ENCODE measurements around the gene PDE3A. TPM values are rescaled to one million over a fixed set of nuclear protein-coding genes. Genes with fewer than 3 reads are reported as not detected.

Gene PDE3A
- total RNA-seq, 1 experiment from 2014 or later = 2.8 TPM

DNA sequence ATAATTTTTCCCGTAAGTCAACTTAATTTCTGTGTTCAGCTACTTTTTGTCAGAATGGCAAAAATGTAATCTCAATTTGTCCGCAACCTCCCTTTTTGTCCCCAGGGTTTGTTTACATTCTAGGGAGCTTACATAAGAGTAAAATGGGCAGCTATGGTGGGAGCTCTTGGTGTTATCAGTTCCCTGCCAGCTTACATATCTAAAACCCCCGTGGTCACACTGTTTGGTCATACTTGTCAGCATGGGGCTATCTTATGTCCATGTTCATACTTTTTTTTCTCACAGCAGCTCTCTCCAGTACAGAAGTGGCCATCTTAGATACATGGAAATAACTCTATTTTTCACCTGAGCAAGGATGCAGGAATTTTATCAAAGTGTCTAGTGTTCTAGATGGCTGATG is 343.5 kb downstream of the PDE3A start:
- no peak overlapping the region for H3K27ac Mint-ChIP-seq
- no peaks in the 10 kb centered on the region for H3K9me3 Mint-ChIP-seq
- H3K4me1 Mint-ChIP-seq = peaks cover 8% of the 10 kb centered on the region
- H3K4me3 Mint-ChIP-seq = no peak overlapping the region
- ChIA-PET POLR2A (no interaction called here), CTCF (no interaction called here)
- H3K36me3 Mint-ChIP-seq = no peaks in the 10 kb centered on the region
- no peaks in the 10 kb centered on the region; the same call in 1 of the 2 replicates for H3K27me3 Mint-ChIP-seq (ENCODE audit: low read depth)
- DNase-seq (ENCODE audit: low spot score) (no peak), ATAC-seq (no peak)
- TF ChIP-seq, protein P1, sequence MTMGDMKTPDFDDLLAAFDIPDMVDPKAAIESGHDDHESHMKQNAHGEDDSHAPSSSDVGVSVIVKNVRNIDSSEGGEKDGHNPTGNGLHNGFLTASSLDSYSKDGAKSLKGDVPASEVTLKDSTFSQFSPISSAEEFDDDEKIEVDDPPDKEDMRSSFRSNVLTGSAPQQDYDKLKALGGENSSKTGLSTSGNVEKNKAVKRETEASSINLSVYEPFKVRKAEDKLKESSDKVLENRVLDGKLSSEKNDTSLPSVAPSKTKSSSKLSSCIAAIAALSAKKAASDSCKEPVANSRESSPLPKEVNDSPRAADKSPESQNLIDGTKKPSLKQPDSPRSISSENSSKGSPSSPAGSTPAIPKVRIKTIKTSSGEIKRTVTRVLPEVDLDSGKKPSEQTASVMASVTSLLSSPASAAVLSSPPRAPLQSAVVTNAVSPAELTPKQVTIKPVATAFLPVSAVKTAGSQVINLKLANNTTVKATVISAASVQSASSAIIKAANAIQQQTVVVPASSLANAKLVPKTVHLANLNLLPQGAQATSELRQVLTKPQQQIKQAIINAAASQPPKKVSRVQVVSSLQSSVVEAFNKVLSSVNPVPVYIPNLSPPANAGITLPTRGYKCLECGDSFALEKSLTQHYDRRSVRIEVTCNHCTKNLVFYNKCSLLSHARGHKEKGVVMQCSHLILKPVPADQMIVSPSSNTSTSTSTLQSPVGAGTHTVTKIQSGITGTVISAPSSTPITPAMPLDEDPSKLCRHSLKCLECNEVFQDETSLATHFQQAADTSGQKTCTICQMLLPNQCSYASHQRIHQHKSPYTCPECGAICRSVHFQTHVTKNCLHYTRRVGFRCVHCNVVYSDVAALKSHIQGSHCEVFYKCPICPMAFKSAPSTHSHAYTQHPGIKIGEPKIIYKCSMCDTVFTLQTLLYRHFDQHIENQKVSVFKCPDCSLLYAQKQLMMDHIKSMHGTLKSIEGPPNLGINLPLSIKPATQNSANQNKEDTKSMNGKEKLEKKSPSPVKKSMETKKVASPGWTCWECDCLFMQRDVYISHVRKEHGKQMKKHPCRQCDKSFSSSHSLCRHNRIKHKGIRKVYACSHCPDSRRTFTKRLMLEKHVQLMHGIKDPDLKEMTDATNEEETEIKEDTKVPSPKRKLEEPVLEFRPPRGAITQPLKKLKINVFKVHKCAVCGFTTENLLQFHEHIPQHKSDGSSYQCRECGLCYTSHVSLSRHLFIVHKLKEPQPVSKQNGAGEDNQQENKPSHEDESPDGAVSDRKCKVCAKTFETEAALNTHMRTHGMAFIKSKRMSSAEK (CRISPR knock-in tag; IDR thresholded peaks at IDR 0.05; ENCODE audit: borderline replicate concordance) = no peak
- TF ChIP-seq, protein P2, sequence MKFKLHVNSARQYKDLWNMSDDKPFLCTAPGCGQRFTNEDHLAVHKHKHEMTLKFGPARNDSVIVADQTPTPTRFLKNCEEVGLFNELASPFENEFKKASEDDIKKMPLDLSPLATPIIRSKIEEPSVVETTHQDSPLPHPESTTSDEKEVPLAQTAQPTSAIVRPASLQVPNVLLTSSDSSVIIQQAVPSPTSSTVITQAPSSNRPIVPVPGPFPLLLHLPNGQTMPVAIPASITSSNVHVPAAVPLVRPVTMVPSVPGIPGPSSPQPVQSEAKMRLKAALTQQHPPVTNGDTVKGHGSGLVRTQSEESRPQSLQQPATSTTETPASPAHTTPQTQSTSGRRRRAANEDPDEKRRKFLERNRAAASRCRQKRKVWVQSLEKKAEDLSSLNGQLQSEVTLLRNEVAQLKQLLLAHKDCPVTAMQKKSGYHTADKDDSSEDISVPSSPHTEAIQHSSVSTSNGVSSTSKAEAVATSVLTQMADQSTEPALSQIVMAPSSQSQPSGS (CRISPR knock-in tag; IDR thresholded peaks at IDR 0.05; ENCODE audit: borderline replicate concordance, low read depth) = no peak
- TF ChIP-seq, protein P3, sequence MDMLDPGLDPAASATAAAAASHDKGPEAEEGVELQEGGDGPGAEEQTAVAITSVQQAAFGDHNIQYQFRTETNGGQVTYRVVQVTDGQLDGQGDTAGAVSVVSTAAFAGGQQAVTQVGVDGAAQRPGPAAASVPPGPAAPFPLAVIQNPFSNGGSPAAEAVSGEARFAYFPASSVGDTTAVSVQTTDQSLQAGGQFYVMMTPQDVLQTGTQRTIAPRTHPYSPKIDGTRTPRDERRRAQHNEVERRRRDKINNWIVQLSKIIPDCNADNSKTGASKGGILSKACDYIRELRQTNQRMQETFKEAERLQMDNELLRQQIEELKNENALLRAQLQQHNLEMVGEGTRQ (CRISPR knock-in tag; IDR thresholded peaks at IDR 0.05) = no peak
- no peak for TF ChIP-seq ZNF263 (CRISPR knock-in tag; IDR thresholded peaks at IDR 0.05; ENCODE audit: low read depth)
- TF ChIP-seq HMGA2 (CRISPR knock-in tag; IDR thresholded peaks at IDR 0.05) = no peak
- TF ChIP-seq GRHL2 (CRISPR knock-in tag; IDR thresholded peaks at IDR 0.05; ENCODE audit: insufficient replicate concordance, severe bottlenecking) = no peak

DNA sequence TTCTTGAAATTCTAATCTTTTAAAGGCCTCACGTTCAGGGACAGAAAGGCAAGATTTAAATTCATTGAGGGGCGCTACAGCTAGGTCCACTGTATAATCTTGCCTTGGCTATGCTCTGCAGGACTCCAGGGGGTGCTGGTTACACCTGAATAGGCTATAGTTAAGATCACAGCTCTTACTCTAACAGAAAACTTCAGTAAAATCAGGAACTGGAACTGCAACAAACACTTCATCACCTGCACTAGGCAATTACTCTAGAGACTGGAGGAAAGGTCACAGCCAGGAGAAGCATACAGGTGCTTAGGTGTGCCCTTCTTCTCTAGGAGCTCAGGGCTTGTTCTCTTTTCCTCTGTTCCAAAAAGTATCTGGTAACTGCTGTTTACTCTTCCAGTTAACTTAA is 347.7 kb downstream of the PDE3A start:
- ATAC-seq = peak; percentile 99
- CTCF ChIA-PET = interaction anchor here (0.7 to 1.7 kb wide), 8 partner anchors 9 to 350 kb away, joined by 3 to 13 read pairs (median 4); no protein-coding TSS in a partner anchor
- TF ChIP-seq, protein P4, sequence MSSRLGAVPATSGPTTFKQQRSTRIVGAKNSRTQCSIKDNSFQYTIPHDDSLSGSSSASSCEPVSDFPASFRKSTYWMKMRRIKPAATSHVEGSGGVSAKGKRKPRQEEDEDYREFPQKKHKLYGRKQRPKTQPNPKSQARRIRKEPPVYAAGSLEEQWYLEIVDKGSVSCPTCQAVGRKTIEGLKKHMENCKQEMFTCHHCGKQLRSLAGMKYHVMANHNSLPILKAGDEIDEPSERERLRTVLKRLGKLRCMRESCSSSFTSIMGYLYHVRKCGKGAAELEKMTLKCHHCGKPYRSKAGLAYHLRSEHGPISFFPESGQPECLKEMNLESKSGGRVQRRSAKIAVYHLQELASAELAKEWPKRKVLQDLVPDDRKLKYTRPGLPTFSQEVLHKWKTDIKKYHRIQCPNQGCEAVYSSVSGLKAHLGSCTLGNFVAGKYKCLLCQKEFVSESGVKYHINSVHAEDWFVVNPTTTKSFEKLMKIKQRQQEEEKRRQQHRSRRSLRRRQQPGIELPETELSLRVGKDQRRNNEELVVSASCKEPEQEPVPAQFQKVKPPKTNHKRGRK (CRISPR knock-in tag; IDR thresholded peaks at IDR 0.05; ENCODE audit: borderline replicate concordance) = no peak
- TF ChIP-seq, protein P5, sequence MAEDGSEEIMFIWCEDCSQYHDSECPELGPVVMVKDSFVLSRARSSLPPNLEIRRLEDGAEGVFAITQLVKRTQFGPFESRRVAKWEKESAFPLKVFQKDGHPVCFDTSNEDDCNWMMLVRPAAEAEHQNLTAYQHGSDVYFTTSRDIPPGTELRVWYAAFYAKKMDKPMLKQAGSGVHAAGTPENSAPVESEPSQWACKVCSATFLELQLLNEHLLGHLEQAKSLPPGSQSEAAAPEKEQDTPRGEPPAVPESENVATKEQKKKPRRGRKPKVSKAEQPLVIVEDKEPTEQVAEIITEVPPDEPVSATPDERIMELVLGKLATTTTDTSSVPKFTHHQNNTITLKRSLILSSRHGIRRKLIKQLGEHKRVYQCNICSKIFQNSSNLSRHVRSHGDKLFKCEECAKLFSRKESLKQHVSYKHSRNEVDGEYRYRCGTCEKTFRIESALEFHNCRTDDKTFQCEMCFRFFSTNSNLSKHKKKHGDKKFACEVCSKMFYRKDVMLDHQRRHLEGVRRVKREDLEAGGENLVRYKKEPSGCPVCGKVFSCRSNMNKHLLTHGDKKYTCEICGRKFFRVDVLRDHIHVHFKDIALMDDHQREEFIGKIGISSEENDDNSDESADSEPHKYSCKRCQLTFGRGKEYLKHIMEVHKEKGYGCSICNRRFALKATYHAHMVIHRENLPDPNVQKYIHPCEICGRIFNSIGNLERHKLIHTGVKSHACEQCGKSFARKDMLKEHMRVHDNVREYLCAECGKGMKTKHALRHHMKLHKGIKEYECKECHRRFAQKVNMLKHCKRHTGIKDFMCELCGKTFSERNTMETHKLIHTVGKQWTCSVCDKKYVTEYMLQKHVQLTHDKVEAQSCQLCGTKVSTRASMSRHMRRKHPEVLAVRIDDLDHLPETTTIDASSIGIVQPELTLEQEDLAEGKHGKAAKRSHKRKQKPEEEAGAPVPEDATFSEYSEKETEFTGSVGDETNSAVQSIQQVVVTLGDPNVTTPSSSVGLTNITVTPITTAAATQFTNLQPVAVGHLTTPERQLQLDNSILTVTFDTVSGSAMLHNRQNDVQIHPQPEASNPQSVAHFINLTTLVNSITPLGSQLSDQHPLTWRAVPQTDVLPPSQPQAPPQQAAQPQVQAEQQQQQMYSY (CRISPR knock-in tag; IDR thresholded peaks at IDR 0.05) = peak; percentile 44; the same call in 1 of the 2 replicates
- TF ChIP-seq, protein P6, sequence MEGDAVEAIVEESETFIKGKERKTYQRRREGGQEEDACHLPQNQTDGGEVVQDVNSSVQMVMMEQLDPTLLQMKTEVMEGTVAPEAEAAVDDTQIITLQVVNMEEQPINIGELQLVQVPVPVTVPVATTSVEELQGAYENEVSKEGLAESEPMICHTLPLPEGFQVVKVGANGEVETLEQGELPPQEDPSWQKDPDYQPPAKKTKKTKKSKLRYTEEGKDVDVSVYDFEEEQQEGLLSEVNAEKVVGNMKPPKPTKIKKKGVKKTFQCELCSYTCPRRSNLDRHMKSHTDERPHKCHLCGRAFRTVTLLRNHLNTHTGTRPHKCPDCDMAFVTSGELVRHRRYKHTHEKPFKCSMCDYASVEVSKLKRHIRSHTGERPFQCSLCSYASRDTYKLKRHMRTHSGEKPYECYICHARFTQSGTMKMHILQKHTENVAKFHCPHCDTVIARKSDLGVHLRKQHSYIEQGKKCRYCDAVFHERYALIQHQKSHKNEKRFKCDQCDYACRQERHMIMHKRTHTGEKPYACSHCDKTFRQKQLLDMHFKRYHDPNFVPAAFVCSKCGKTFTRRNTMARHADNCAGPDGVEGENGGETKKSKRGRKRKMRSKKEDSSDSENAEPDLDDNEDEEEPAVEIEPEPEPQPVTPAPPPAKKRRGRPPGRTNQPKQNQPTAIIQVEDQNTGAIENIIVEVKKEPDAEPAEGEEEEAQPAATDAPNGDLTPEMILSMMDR (IDR thresholded peaks at IDR 0.05) = no peak
- no peak for TF ChIP-seq ZNF232 (CRISPR knock-in tag; IDR thresholded peaks at IDR 0.05)
- TF ChIP-seq, protein P7, sequence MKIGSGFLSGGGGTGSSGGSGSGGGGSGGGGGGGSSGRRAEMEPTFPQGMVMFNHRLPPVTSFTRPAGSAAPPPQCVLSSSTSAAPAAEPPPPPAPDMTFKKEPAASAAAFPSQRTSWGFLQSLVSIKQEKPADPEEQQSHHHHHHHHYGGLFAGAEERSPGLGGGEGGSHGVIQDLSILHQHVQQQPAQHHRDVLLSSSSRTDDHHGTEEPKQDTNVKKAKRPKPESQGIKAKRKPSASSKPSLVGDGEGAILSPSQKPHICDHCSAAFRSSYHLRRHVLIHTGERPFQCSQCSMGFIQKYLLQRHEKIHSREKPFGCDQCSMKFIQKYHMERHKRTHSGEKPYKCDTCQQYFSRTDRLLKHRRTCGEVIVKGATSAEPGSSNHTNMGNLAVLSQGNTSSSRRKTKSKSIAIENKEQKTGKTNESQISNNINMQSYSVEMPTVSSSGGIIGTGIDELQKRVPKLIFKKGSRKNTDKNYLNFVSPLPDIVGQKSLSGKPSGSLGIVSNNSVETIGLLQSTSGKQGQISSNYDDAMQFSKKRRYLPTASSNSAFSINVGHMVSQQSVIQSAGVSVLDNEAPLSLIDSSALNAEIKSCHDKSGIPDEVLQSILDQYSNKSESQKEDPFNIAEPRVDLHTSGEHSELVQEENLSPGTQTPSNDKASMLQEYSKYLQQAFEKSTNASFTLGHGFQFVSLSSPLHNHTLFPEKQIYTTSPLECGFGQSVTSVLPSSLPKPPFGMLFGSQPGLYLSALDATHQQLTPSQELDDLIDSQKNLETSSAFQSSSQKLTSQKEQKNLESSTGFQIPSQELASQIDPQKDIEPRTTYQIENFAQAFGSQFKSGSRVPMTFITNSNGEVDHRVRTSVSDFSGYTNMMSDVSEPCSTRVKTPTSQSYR (CRISPR knock-in tag; IDR thresholded peaks at IDR 0.05) = no peak
- TF ChIP-seq FOXJ3 (CRISPR knock-in tag; IDR thresholded peaks at IDR 0.05; ENCODE audit: borderline replicate concordance) = no peak
- no peak for TF ChIP-seq RORB (CRISPR knock-in tag; IDR thresholded peaks at IDR 0.05)
- Mint-ChIP-seq H3K4me3 (no peak overlapping the region), H3K27me3 (ENCODE audit: low read depth) (no peaks in the 10 kb centered on the region; the same call in 1 of the 2 replicates), H3K27ac (no peak overlapping the region), H3K36me3 (no peaks in the 10 kb centered on the region), H3K4me1 (peaks cover 8% of the 10 kb centered on the region), H3K9me3 (no peaks in the 10 kb centered on the region)
- POLR2A ChIA-PET = no interaction called here
- DNase-seq (ENCODE audit: low spot score) = peak; percentile 23
